ENCODE data around the gene TMOD2. TPM values are rescaled to one million over a fixed set of nuclear protein-coding genes. Genes with fewer than 3 reads are reported as not detected.
A peak's percentile ranks its signal among the peaks of the same experiment; 100 is the strongest.

The TMOD2 gene
- total RNA-seq, 1 donor from 2014 or later: 8.4 TPM

- no peak overlapping the region for H3K4me3 ChIP-seq (ENCODE audit: insufficient read depth, low read depth, low read length)
- Mint-ChIP-seq H3K4me3 (ENCODE audit: unreplicated experiment) (no peak overlapping the region), H3K9me3 (ENCODE audit: unreplicated experiment) (no peaks in the 10 kb centered on the region), H3K27ac (ENCODE audit: unreplicated experiment) (no peak overlapping the region), H3K4me1 (ENCODE audit: low read depth, unreplicated experiment) (no peaks in the 10 kb centered on the region), H3K36me3 (ENCODE audit: low read depth, unreplicated experiment) (peaks cover 2% of the 10 kb centered on the region), H3K27me3 (ENCODE audit: low read depth, unreplicated experiment) (no peaks in the 10 kb centered on the region)
- TF ChIP-seq EZH2 (IDR thresholded peaks at IDR 0.05; ENCODE audit: insufficient read depth, low read length): no peak
- TF ChIP-seq CTCF (IDR thresholded peaks at IDR 0.05; ENCODE audit: insufficient read depth, low read depth, low read length): peak; percentile 95
- H3K4me2 ChIP-seq (ENCODE audit: low read length): no peak overlapping the region
- no peaks in the 10 kb centered on the region for H3K9me3 ChIP-seq (ENCODE audit: insufficient read depth, low read depth, low read length)
- no peaks in the 10 kb centered on the region for H3K79me2 ChIP-seq (ENCODE audit: insufficient read depth, low read length)
- H3K27me3 ChIP-seq (ENCODE audit: insufficient read depth, low read length): no peaks in the 10 kb centered on the region
- no peaks in the 10 kb centered on the region for H4K20me1 ChIP-seq (ENCODE audit: insufficient read depth, low read length)
- no peak overlapping the region for H3K27ac ChIP-seq (ENCODE audit: low read depth, low read length)
- no peak overlapping the region for H3K9ac ChIP-seq (ENCODE audit: low read length)
- peak; percentile 85 for FAIRE-seq
- H2AFZ ChIP-seq (ENCODE audit: low read depth, low read length): no peak overlapping the region
- DNase-seq (ENCODE audit: low read depth): peak; percentile 42
- H3K36me3 ChIP-seq (ENCODE audit: insufficient read depth, low read length): no peaks in the 10 kb centered on the region
- no peaks in the 10 kb centered on the region for H3K4me1 ChIP-seq (ENCODE audit: insufficient read depth, low read length)
Measured at GRCh38 chr15:51776952-51777569, 25.7 kb downstream of the TMOD2 start.

- H3K36me3 ChIP-seq (ENCODE audit: insufficient read depth, low read length): no peaks in the 10 kb centered on the region
- no peak overlapping the region for H2AFZ ChIP-seq (ENCODE audit: low read depth, low read length)
- H3K27ac Mint-ChIP-seq (ENCODE audit: unreplicated experiment): no peak overlapping the region
- no peaks in the 10 kb centered on the region for H3K27me3 Mint-ChIP-seq (ENCODE audit: low read depth, unreplicated experiment)
- peaks cover 4% of the 10 kb centered on the region for H3K36me3 Mint-ChIP-seq (ENCODE audit: low read depth, unreplicated experiment)
- H3K27me3 ChIP-seq (ENCODE audit: insufficient read depth, low read length): no peaks in the 10 kb centered on the region
- DNase-seq (ENCODE audit: low read depth) (no peak), FAIRE-seq (no peak)
- no peaks in the 10 kb centered on the region for H3K4me1 Mint-ChIP-seq (ENCODE audit: low read depth, unreplicated experiment)
- H3K9me3 ChIP-seq (ENCODE audit: insufficient read depth, low read depth, low read length): no peaks in the 10 kb centered on the region
- H3K79me2 ChIP-seq (ENCODE audit: insufficient read depth, low read length): no peaks in the 10 kb centered on the region
- no peak overlapping the region for H3K4me3 ChIP-seq (ENCODE audit: insufficient read depth, low read depth, low read length)
- H3K4me2 ChIP-seq (ENCODE audit: low read length): no peak overlapping the region
- H3K9ac ChIP-seq (ENCODE audit: low read length): no peak overlapping the region
- H3K9me3 Mint-ChIP-seq (ENCODE audit: unreplicated experiment): no peaks in the 10 kb centered on the region
- TF ChIP-seq CTCF (IDR thresholded peaks at IDR 0.05; ENCODE audit: insufficient read depth, low read depth, low read length): no peak
- no peaks in the 10 kb centered on the region for H4K20me1 ChIP-seq (ENCODE audit: insufficient read depth, low read length)
- no peak overlapping the region for H3K27ac ChIP-seq (ENCODE audit: low read depth, low read length)
- H3K4me3 Mint-ChIP-seq (ENCODE audit: unreplicated experiment): no peak overlapping the region
- no peaks in the 10 kb centered on the region for H3K4me1 ChIP-seq (ENCODE audit: insufficient read depth, low read length)
Measured at GRCh38 chr15:51780636-51781035, 29.2 kb downstream of the TMOD2 start.

GRCh38 chr15:51781506-51781905, 30.1 kb downstream of the TMOD2 start:
- no peaks in the 10 kb centered on the region for H3K9me3 ChIP-seq (ENCODE audit: insufficient read depth, low read depth, low read length)
- no peaks in the 10 kb centered on the region for H3K79me2 ChIP-seq (ENCODE audit: insufficient read depth, low read length)
- Mint-ChIP-seq H3K9me3 (ENCODE audit: unreplicated experiment) (no peaks in the 10 kb centered on the region), H3K4me1 (ENCODE audit: low read depth, unreplicated experiment) (no peaks in the 10 kb centered on the region), H3K27ac (ENCODE audit: unreplicated experiment) (no peak overlapping the region), H3K27me3 (ENCODE audit: low read depth, unreplicated experiment) (no peaks in the 10 kb centered on the region), H3K36me3 (ENCODE audit: low read depth, unreplicated experiment) (peaks cover 4% of the 10 kb centered on the region), H3K4me3 (ENCODE audit: unreplicated experiment) (no peak overlapping the region)
- no peak for TF ChIP-seq CTCF (IDR thresholded peaks at IDR 0.05; ENCODE audit: insufficient read depth, low read depth, low read length)
- TF ChIP-seq EZH2 (IDR thresholded peaks at IDR 0.05; ENCODE audit: insufficient read depth, low read length): no peak
- no peaks in the 10 kb centered on the region for H3K4me1 ChIP-seq (ENCODE audit: insufficient read depth, low read length)
- H3K27me3 ChIP-seq (ENCODE audit: insufficient read depth, low read length): no peaks in the 10 kb centered on the region
- H3K9ac ChIP-seq (ENCODE audit: low read length): no peak overlapping the region
- FAIRE-seq: no peak
- DNase-seq (ENCODE audit: low read depth): no peak
- no peak overlapping the region for H3K4me2 ChIP-seq (ENCODE audit: low read length)
- H3K36me3 ChIP-seq (ENCODE audit: insufficient read depth, low read length): peaks cover 2% of the 10 kb centered on the region
- no peaks in the 10 kb centered on the region for H4K20me1 ChIP-seq (ENCODE audit: insufficient read depth, low read length)
- H2AFZ ChIP-seq (ENCODE audit: low read depth, low read length): no peak overlapping the region
- no peak overlapping the region for H3K27ac ChIP-seq (ENCODE audit: low read depth, low read length)
- H3K4me3 ChIP-seq (ENCODE audit: insufficient read depth, low read depth, low read length): no peak overlapping the region

All from astrocyte (in vitro differentiated cells and primary cell).